ENCODE data around the gene HARBI1.

DNA sequence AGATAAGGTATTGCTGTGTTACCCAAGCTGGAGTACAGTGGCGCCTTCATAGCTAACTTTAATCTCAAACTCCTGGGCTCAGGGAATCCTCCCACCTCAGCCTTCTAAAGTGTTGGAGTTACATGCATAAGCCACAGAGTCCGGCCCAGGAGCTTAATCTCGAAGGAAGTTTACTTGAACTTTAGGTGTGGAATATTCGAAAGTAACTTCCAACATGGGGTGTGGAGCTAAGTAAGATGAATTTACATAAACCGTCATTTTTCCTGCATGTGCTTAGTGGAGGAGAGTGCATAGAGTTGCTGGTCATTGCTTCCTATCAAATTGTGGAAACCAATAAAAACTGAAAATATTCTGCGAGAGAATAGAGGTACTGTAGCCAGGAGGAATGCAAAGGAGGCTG, 1.8 kb upstream of the HARBI1 start:
- TF ChIP-seq POLR2A (IDR thresholded peaks at IDR 0.05; ENCODE audit: low read length): no peak
- TF ChIP-seq GATA1 (IDR thresholded peaks at IDR 0.05; ENCODE audit: low read depth, low read length): no peak

All from erythroblast (primary cell).